ENCODE data around the gene SAFB. TPM values are rescaled to one million over a fixed set of nuclear protein-coding genes. Genes with fewer than 3 reads are reported as not detected.

SAFB gene
- total and polyA plus RNA-seq, 2 of the 4 experiments (the other 2 are of a cell fraction) = 18.5 to 41.2 TPM

DNA sequence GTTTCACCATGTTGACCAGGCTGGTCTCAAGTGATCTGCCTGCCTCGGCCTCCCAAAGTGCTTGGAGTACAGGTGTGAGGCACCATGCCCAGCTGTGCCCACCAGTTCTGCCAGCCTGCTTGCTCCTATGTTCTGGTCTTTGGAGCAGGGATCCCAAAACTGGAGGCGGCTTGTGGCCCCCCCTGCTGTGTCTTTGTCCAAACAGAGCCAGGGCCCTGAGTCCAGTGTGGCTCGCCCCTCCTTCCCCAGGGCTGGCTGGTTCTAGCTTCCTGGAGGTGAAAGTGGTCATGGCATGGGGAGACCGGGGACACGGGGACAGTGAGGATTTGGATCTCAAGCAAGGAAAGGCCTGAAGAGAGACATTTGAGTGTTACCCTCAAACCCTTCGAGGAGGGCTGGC lies 43.6 kb upstream of the SAFB start:
- H2BK15ac ChIP-seq (ENCODE audit: low read depth, low read length) = no peak overlapping the region

More for the DNA sequence above, 43.6 kb upstream of the SAFB start:
- no peak overlapping the region for H4K91ac ChIP-seq (ENCODE audit: insufficient read depth, low read depth, low read length)
- no peak overlapping the region for H3K4me2 ChIP-seq (ENCODE audit: low read depth, low read length)
- no TSS peak for BruUV-seq (replicated peaks)
- no peak overlapping the region for H3K23ac ChIP-seq (ENCODE audit: low read depth, low read length)
- no peak overlapping the region for H2BK120ac ChIP-seq (ENCODE audit: low read depth, low read length)
- H3K9me3 ChIP-seq (ENCODE audit: control insufficient read depth, insufficient read depth, low read length) = no peaks in the 10 kb centered on the region
- H2AK5ac ChIP-seq (ENCODE audit: low read depth, low read length) = no peak overlapping the region
- 83% methylated on average over 1 of the region's 6 CpGs; no CpG with 5 or more reads in 1 of the 2 experiments for WGBS, 2 experiments (ENCODE audit: extremely low coverage in 2 of 2, insufficient read length in 1 of 2)
- no peaks in the 10 kb centered on the region for H3K9me1 ChIP-seq (ENCODE audit: insufficient read depth, low read length)
- no peak overlapping the region for H3K4me3 ChIP-seq (ENCODE audit: insufficient read depth, low read depth, low read length)
- H3K27me3 ChIP-seq (ENCODE audit: control insufficient read depth, insufficient read depth, low read length) = no peaks in the 10 kb centered on the region
- H3K79me1 ChIP-seq (ENCODE audit: low read depth in 1 of 2, low read length in 2 of 2) = no peaks in the 10 kb centered on the region
- H3K9ac ChIP-seq (ENCODE audit: low read depth, low read length) = no peak overlapping the region
- DNase-seq (no peak), ATAC-seq (ENCODE audit: low read depth) (no peak)
- H2AK9ac ChIP-seq (replicated peaks; ENCODE audit: low read depth, low read length, poor library complexity) = no peak overlapping the region
- intact Hi-C loops (cut with micrococcal nuclease) = loop anchor here (10.0 kb wide), 1 partner anchor 204 kb away; no protein-coding TSS in a partner anchor
- no peak overlapping the region for H4K8ac ChIP-seq (ENCODE audit: low read depth in 2 of 2, low read length in 2 of 2)
- H3K18ac ChIP-seq (ENCODE audit: low read depth, low read length) = no peak overlapping the region
- no peak overlapping the region for H4K5ac ChIP-seq (ENCODE audit: low read depth, low read length)
- dilution Hi-C loops (cut with HindIII; ENCODE audit: low sequenced_read_pairs, unreplicated experiment) = no loop called here
- no peaks in the 10 kb centered on the region for H3K4me1 ChIP-seq (ENCODE audit: control insufficient read depth, insufficient read depth, low read length)
- H3K56ac ChIP-seq (ENCODE audit: extremely low read depth, insufficient read depth, low read length) = no peak overlapping the region
- in situ Hi-C loops (cut with MboI; ENCODE audit: low sequenced_read_pairs) = loop anchor here (5.0 kb wide), 1 partner anchor 527 kb away; no protein-coding TSS in a partner anchor
- no peaks in the 10 kb centered on the region; the same call in 1 of the 2 replicates for H4K20me1 ChIP-seq (ENCODE audit: insufficient read depth, low read length)
- no peak overlapping the region for H2BK5ac ChIP-seq (ENCODE audit: low read depth, low read length, poor library complexity, severe bottlenecking)
- H2BK20ac ChIP-seq (ENCODE audit: low read depth, low read length) = no peak overlapping the region
- ChIA-PET POLR2A (ENCODE audit: unreplicated experiment) (no interaction called here), CTCF (interaction anchor here (0.6 kb wide), 1 partner anchor 18 kb away, joined by 3 read pairs; no protein-coding TSS in a partner anchor)
- H3K4ac ChIP-seq (ENCODE audit: low read depth, low read length) = no peak overlapping the region
- no peak for TF ChIP-seq CEBPB (IDR thresholded peaks at IDR 0.05; ENCODE audit: low read depth, low read length)
- no peak for TF ChIP-seq FOS (IDR thresholded peaks at IDR 0.05; ENCODE audit: low read depth, low read length)
- TF ChIP-seq RCOR1 (IDR thresholded peaks at IDR 0.05; ENCODE audit: insufficient replicate concordance, low read length) = no peak
- no peak for TF ChIP-seq RFX5 (IDR thresholded peaks at IDR 0.05; ENCODE audit: low read depth, low read length)
- no peak for TF ChIP-seq MXI1 (IDR thresholded peaks at IDR 0.05; ENCODE audit: borderline replicate concordance, low read depth, low read length)
- TF ChIP-seq MAFK (IDR thresholded peaks at IDR 0.05; ENCODE audit: low read depth, low read length) = no peak
- no peak for TF ChIP-seq NFE2L2 (IDR thresholded peaks at IDR 0.05; ENCODE audit: low read depth, low read length)
- TF ChIP-seq, protein P1, sequence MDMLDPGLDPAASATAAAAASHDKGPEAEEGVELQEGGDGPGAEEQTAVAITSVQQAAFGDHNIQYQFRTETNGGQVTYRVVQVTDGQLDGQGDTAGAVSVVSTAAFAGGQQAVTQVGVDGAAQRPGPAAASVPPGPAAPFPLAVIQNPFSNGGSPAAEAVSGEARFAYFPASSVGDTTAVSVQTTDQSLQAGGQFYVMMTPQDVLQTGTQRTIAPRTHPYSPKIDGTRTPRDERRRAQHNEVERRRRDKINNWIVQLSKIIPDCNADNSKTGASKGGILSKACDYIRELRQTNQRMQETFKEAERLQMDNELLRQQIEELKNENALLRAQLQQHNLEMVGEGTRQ (IDR thresholded peaks at IDR 0.05; ENCODE audit: low read depth, low read length) = no peak
- TF ChIP-seq, protein P2, sequence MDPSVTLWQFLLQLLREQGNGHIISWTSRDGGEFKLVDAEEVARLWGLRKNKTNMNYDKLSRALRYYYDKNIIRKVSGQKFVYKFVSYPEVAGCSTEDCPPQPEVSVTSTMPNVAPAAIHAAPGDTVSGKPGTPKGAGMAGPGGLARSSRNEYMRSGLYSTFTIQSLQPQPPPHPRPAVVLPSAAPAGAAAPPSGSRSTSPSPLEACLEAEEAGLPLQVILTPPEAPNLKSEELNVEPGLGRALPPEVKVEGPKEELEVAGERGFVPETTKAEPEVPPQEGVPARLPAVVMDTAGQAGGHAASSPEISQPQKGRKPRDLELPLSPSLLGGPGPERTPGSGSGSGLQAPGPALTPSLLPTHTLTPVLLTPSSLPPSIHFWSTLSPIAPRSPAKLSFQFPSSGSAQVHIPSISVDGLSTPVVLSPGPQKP (IDR thresholded peaks at IDR 0.05; ENCODE audit: borderline replicate concordance, low read depth, low read length) = no peak
- TF ChIP-seq SMC3 (IDR thresholded peaks at IDR 0.05; ENCODE audit: low read depth, low read length) = no peak
- TF ChIP-seq POLR2A (IDR thresholded peaks at IDR 0.05; ENCODE audit: low read depth, low read length) = no peak
- no peak for TF ChIP-seq RAD21 (IDR thresholded peaks at IDR 0.05; ENCODE audit: low read length)
- TF ChIP-seq, protein P3, sequence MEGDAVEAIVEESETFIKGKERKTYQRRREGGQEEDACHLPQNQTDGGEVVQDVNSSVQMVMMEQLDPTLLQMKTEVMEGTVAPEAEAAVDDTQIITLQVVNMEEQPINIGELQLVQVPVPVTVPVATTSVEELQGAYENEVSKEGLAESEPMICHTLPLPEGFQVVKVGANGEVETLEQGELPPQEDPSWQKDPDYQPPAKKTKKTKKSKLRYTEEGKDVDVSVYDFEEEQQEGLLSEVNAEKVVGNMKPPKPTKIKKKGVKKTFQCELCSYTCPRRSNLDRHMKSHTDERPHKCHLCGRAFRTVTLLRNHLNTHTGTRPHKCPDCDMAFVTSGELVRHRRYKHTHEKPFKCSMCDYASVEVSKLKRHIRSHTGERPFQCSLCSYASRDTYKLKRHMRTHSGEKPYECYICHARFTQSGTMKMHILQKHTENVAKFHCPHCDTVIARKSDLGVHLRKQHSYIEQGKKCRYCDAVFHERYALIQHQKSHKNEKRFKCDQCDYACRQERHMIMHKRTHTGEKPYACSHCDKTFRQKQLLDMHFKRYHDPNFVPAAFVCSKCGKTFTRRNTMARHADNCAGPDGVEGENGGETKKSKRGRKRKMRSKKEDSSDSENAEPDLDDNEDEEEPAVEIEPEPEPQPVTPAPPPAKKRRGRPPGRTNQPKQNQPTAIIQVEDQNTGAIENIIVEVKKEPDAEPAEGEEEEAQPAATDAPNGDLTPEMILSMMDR (conservative IDR thresholded peaks at IDR 0.05; ENCODE audit: low read depth, low read length) = no peak
- TF ChIP-seq CHD1 (IDR thresholded peaks at IDR 0.05; ENCODE audit: low read depth, low read length) = no peak
- peaks cover 3% of the 10 kb centered on the region; the same call in 1 of the 2 replicates for H3K36me3 ChIP-seq (ENCODE audit: control insufficient read depth, insufficient read depth, low read length)
- no peak overlapping the region for H3K27ac ChIP-seq (ENCODE audit: insufficient read depth, low read length)
- no peak overlapping the region for H2AFZ ChIP-seq (replicated peaks; ENCODE audit: low read length, poor library complexity)
- H3K14ac ChIP-seq (replicated peaks; ENCODE audit: low read depth, low read length) = no peak overlapping the region
